ENCODE data around the gene ZNF682.
"Not testable (repeated sequence)": the region's sequence is repeated elsewhere in the genome, so short reads cannot be mapped to it uniquely, and the experiment has no call there.

- TF ChIP-seq EZH2 (IDR thresholded peaks at IDR 0.05; ENCODE audit: low read depth, low read length, severe bottlenecking); HDAC2 (IDR thresholded peaks at IDR 0.05; ENCODE audit: borderline replicate concordance in 1 of 2, low read depth in 2 of 2, low read length in 2 of 2); RXRA (IDR thresholded peaks at IDR 0.05; ENCODE audit: insufficient read depth, low read depth, low read length); CTCF (IDR thresholded peaks at IDR 0.05; ENCODE audit: control extremely low read depth in 1 of 3, insufficient read depth in 1 of 3, low read depth in 1 of 3, low read length in 3 of 3); FOSL1 (IDR thresholded peaks at IDR 0.05; ENCODE audit: insufficient read depth, low read depth, low read length); POLR2A (IDR thresholded peaks at IDR 0.05; ENCODE audit: control extremely low read depth in 1 of 2, low read depth in 2 of 2, low read length in 2 of 2); JUND (IDR thresholded peaks at IDR 0.05; ENCODE audit: low read length); SIN3A (conservative IDR thresholded peaks at IDR 0.05 in 1 of 2, IDR thresholded peaks at IDR 0.05 in 1 of 2; ENCODE audit: low read depth in 1 of 2, low read length in 2 of 2); YY1 (IDR thresholded peaks at IDR 0.05; ENCODE audit: low read depth, low read length); POLR2AphosphoS5 (IDR thresholded peaks at IDR 0.05; ENCODE audit: low read depth, low read length): not testable (repeated sequence)
Measured at GRCh38 chr19:19957766-19958165, 81.5 kb downstream of the ZNF682 start.
